H1 (cell line): Measurements from ENCODE around the gene TNF.

Source experiments
- EGR1 ChIP-seq: IDR thresholded peaks from 2 replicates; pipeline ENCODE4 v1.6.1; 2011; ENCODE audit warnings: low read depth, low read length, borderline replicate concordance
- EP300 ChIP-seq, 2 experiments: IDR thresholded peaks; 1 replicate in 1 of 2; 2 replicates in 1 of 2; pipeline ENCODE4 v1.6.1; 2011 to 2012; ENCODE audit warnings: low read depth in 2 of 2, low read length in 2 of 2, mild to moderate bottlenecking in 2 of 2, borderline replicate concordance in 1 of 2, inconsistent platforms in 1 of 2, moderate library complexity in 1 of 2
- EZH2 ChIP-seq: fragments of 200-600 bp; sonication (generic); IDR thresholded peaks from 2 replicates; pipeline ENCODE4 v1.7.1; 2012; ENCODE audit warnings: low read depth, mild to moderate bottlenecking, moderate library complexity, low read length, inconsistent platforms; ENCODE audit not compliant: severe bottlenecking
- POLR2A ChIP-seq, 2 experiments: IDR thresholded peaks; 1 replicate in 1 of 2; 2 replicates in 1 of 2; pipeline ENCODE4 v1.6.1; 2011; ENCODE audit warnings: low read depth in 2 of 2, low read length in 2 of 2, mild to moderate bottlenecking in 2 of 2; ENCODE audit errors: control extremely low read depth in 1 of 2
- SP2 ChIP-seq: IDR thresholded peaks from 2 replicates; pipeline ENCODE4 v1.6.1; 2012; ENCODE audit warnings: mild to moderate bottlenecking, low read length, inconsistent platforms
- YY1 ChIP-seq: IDR thresholded peaks from 2 replicates; pipeline ENCODE4 v1.6.1; 2011; ENCODE audit warnings: low read depth, mild to moderate bottlenecking, low read length
- TF ChIP-seq, protein P1 (sequence below), 3 experiments: IDR thresholded peaks; 1 replicate in 2 of 3; 2 replicates in 1 of 3; pipeline versions ENCODE4 v1.5.1 to v1.6.1; 2011; ENCODE audit warnings: low read length in 3 of 3, mild to moderate bottlenecking in 3 of 3, inconsistent platforms in 2 of 3, low read depth in 1 of 3, moderate library complexity in 1 of 3; ENCODE audit not compliant: insufficient read depth in 1 of 3; ENCODE audit errors: control extremely low read depth in 1 of 3

DNA sequence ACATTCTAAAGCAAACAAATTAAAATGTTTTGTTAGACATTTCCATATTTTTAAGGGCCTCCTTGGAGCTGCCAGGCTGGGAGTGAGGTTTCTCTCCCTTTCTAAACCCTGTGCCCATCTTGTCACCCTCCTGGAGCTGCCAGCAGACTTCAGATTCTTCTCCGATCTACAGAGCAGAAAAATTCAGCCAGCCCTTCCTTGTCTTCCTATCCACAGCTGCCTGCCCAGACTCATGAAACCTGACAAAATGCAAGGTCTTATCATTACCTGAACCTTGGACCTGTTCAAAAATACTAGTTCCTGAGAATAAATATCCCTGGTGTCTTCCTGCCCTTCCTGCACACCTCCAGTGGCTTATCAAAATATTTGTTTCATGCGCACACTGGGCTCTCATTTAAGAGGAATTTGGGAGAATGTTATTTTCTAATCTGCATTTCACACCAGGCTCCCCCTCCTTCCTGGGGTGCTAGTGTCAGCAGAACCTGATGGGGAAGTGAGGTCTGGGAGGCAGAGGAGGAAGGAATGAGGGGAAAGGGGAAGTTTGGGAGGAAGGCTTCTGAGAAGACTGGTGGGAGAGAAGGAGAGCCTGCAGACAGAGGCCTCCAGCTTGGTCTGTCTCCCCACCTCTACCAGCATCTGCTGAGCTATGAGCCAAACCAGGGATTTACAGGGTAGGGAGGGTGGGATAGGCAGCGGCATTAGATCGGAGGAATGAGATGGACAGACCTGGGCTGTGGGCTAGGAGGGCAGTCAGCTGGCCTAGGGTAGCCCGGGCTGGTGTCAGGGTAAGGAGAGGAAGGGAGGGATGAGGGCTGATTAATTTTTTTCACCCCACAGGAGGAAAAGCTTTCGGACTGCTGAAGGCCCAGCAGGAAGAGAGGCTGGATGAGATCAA is 39.6 kb downstream of the TNF start, which contains the start of gene AIF1:
- no peak for TF ChIP-seq SP2
- TF ChIP-seq, protein P1, sequence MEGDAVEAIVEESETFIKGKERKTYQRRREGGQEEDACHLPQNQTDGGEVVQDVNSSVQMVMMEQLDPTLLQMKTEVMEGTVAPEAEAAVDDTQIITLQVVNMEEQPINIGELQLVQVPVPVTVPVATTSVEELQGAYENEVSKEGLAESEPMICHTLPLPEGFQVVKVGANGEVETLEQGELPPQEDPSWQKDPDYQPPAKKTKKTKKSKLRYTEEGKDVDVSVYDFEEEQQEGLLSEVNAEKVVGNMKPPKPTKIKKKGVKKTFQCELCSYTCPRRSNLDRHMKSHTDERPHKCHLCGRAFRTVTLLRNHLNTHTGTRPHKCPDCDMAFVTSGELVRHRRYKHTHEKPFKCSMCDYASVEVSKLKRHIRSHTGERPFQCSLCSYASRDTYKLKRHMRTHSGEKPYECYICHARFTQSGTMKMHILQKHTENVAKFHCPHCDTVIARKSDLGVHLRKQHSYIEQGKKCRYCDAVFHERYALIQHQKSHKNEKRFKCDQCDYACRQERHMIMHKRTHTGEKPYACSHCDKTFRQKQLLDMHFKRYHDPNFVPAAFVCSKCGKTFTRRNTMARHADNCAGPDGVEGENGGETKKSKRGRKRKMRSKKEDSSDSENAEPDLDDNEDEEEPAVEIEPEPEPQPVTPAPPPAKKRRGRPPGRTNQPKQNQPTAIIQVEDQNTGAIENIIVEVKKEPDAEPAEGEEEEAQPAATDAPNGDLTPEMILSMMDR (IDR thresholded peaks at IDR 0.05; ENCODE audit: control extremely low read depth in 1 of 3, insufficient read depth in 1 of 3, low read depth in 1 of 3, low read length in 3 of 3) = no peak
- no peak for TF ChIP-seq EP300 (IDR thresholded peaks at IDR 0.05; ENCODE audit: borderline replicate concordance in 1 of 2, low read depth in 2 of 2, low read length in 2 of 2)
- TF ChIP-seq EZH2 = no peak
- no peak for TF ChIP-seq EGR1
- TF ChIP-seq POLR2A (IDR thresholded peaks at IDR 0.05; ENCODE audit: control extremely low read depth in 1 of 2, low read depth in 2 of 2, low read length in 2 of 2) = no peak
- no peak for TF ChIP-seq YY1
